Endothelial cell of umbilical vein (primary cell): ENCODE results near the gene PCTP. TPM values are rescaled to one million over a fixed set of nuclear protein-coding genes. Genes with fewer than 3 reads are reported as not detected.

Source experiments
- BruUV-seq: library from RNA; stranded (reverse); fragments of 400-500 nt; replicated peaks from 2 replicates; lab custom pipeline; 2021; lab: Mats Ljungman, UMichigan
- CTCF ChIA-PET: fragments of 300-600, 350-600 bp; sonication (Branson Sonifier 250); formaldehyde crosslinking; loops from one replicate; lab custom pipeline; 2021; ENCODE audit warnings: antibody characterized with exemption, inconsistent platforms; lab: Charles Lee
- POLR2A ChIA-PET: fragments of 300-600, 350-600 bp; sonication (Branson Sonifier 250); formaldehyde crosslinking; loops from one replicate; lab custom pipeline; 2021; ENCODE audit warnings: antibody characterized with exemption, inconsistent platforms; lab: Charles Lee
- DNase-seq: peaks from one replicate; pipeline ENCODE4 v3.0.0-alpha.2; 2011; ENCODE audit warnings: low read depth, low spot score
- FAIRE-seq: peaks from 2 replicates; lab custom pipeline; 2011; peaks lifted over from hg19 to GRCh38; lab: Jason Lieb, UNC
- H2AFZ ChIP-seq: 2 replicates; pipeline ENCODE4 v1.6.0; 2012; ENCODE audit warnings: low read depth, low read length, control low read depth, inconsistent platforms
- H3K27ac ChIP-seq: 2 replicates; pipeline ENCODE4 v1.5.1; 2011; ENCODE audit warnings: low read depth, mild to moderate bottlenecking, control low read depth, low read length, moderate library complexity; ENCODE audit not compliant: insufficient read depth
- H3K27me3 ChIP-seq, 2 experiments: 2 replicates each; pipeline versions ENCODE4 v1.6.0 to v1.6.1; 2011; ENCODE audit warnings: low read length in 2 of 2, mixed read lengths in 1 of 2; ENCODE audit not compliant: control insufficient read depth in 2 of 2, insufficient read depth in 2 of 2
- H3K36me3 ChIP-seq, 2 experiments: 2 replicates in 1 of 2; 3 replicates in 1 of 2; pipeline ENCODE4 v1.5.1; 2011; ENCODE audit warnings: low read length in 2 of 2, mild to moderate bottlenecking in 1 of 2, moderate library complexity in 1 of 2; ENCODE audit not compliant: control insufficient read depth in 2 of 2, insufficient read depth in 2 of 2; ENCODE audit errors: extremely low read depth in 1 of 2
- H3K4me1 ChIP-seq: 3 replicates; pipeline ENCODE4 v1.5.1; 2011; ENCODE audit warnings: mild to moderate bottlenecking, low read length; ENCODE audit not compliant: control insufficient read depth, insufficient read depth; ENCODE audit errors: extremely low read depth
- H3K4me2 ChIP-seq: 2 replicates; pipeline ENCODE4 v1.6.1; 2011; ENCODE audit warnings: low read length, control low read depth, mixed read lengths; ENCODE audit not compliant: insufficient read depth
- H3K4me3 ChIP-seq, 3 experiments: fragments of 200-600 bp in 1 of 3; sonication (generic), shearing (Covaris generic) in 1 of 3; replicated peaks in 1 of 3; 2 replicates each; pipeline ENCODE4 v1.5.1; 2011 to 2016; ENCODE audit warnings: control low read depth in 3 of 3, low read length in 3 of 3, mild to moderate bottlenecking in 2 of 3, inconsistent platforms in 1 of 3, low read depth in 1 of 3, moderate library complexity in 1 of 3; ENCODE audit not compliant: insufficient read depth in 1 of 3
- H3K79me2 ChIP-seq: 2 replicates; pipeline ENCODE4 v1.6.0; 2012; ENCODE audit warnings: low read length, inconsistent platforms; ENCODE audit not compliant: control insufficient read depth, insufficient read depth
- H3K9ac ChIP-seq: replicated peaks from 2 replicates; pipeline ENCODE3; 2011; ENCODE audit warnings: low read length, control low read depth; ENCODE audit not compliant: insufficient read depth; ENCODE audit errors: extremely low read depth
- H3K9me1 ChIP-seq: replicated peaks from 3 replicates; pipeline ENCODE4 v1.6.0; 2011; ENCODE audit warnings: mild to moderate bottlenecking, low read length; ENCODE audit not compliant: control insufficient read depth, insufficient read depth; ENCODE audit errors: extremely low read depth
- H3K9me3 ChIP-seq: replicated peaks from 2 replicates; pipeline ENCODE4 v1.5.1; 2012; ENCODE audit warnings: low read length, inconsistent platforms; ENCODE audit not compliant: control insufficient read depth, insufficient read depth
- H4K20me1 ChIP-seq: replicated peaks from 2 replicates; pipeline ENCODE3; 2011; ENCODE audit warnings: mild to moderate bottlenecking, low read length; ENCODE audit not compliant: control insufficient read depth, insufficient read depth; ENCODE audit errors: extremely low read depth
- CTCF ChIP-seq, 2 donors: IDR thresholded peaks; 1 replicate in 1 of 2; 2 replicates in 1 of 2; pipeline ENCODE4 v1.5.1; 2011; ENCODE audit warnings: low read length in 2 of 2, mild to moderate bottlenecking in 2 of 2, moderate library complexity in 2 of 2, control low read depth in 1 of 2, inconsistent platforms in 1 of 2, low read depth in 1 of 2; ENCODE audit not compliant: insufficient read depth in 1 of 2; ENCODE audit errors: extremely low read depth in 1 of 2
- EZH2 ChIP-seq: IDR thresholded peaks from 2 replicates; pipeline ENCODE4 v1.6.1; 2012; ENCODE audit warnings: borderline replicate concordance, low read depth, mild to moderate bottlenecking, moderate library complexity, low read length, inconsistent platforms; ENCODE audit not compliant: severe bottlenecking
- FOS ChIP-seq: IDR thresholded peaks from 2 replicates; pipeline ENCODE4 v1.6.1; 2011; ENCODE audit warnings: mild to moderate bottlenecking, low read length, moderate library complexity, borderline replicate concordance; ENCODE audit not compliant: insufficient read depth
- GATA2 ChIP-seq: IDR thresholded peaks from 2 replicates; pipeline ENCODE4 v1.7.0; 2011; ENCODE audit warnings: low read depth, mild to moderate bottlenecking, moderate library complexity, mixed read lengths, low read length; ENCODE audit not compliant: insufficient read length, insufficient read depth
- JUN ChIP-seq: IDR thresholded peaks from 2 replicates; pipeline ENCODE4 v1.6.1; 2011; ENCODE audit warnings: borderline replicate concordance, low read depth; ENCODE audit not compliant: insufficient read length, insufficient read depth
- MAX ChIP-seq: IDR thresholded peaks from 2 replicates; pipeline ENCODE4 v1.6.1; 2011; ENCODE audit not compliant: insufficient read depth, insufficient read length
- MYC ChIP-seq: IDR thresholded peaks from one replicate; pipeline ENCODE4 v1.6.1; 2011; ENCODE audit warnings: mild to moderate bottlenecking, low read depth, low read length
- POLR2A ChIP-seq: IDR thresholded peaks from 2 replicates; pipeline ENCODE4 v1.6.1; 2012; ENCODE audit warnings: low read depth, mild to moderate bottlenecking, control low read depth, low read length
- POLR2AphosphoS5 ChIP-seq: IDR thresholded peaks from 2 replicates; pipeline ENCODE4 v1.6.1; 2012; ENCODE audit warnings: low read depth, mild to moderate bottlenecking, control low read depth, low read length, moderate library complexity; ENCODE audit not compliant: insufficient read depth
- dilution Hi-C: fragments of 300-500 bp; cut with MboI; formaldehyde crosslinking; loops from one replicate; pipeline ENCODE4 v1.15.0; 2019; ENCODE audit warnings: low sequenced_read_pairs; ENCODE audit not compliant: extremely low pct_ligation_motif_present
- intact Hi-C: fragments of 100-400 bp; cut with micrococcal nuclease; formaldehyde crosslinking; loops from one replicate; pipeline ENCODE4 v1.10.0; 2022
- polyA plus RNA-seq, 4 experiments: library from polyadenylated mRNA; depleted of rRNA in 3 of 4; stranded (reverse) in 3 of 4; unstranded in 1 of 4; fragments of >200 nt; gene quantifications; 2 replicates each; pipeline versions ENCODE4 v1.2.1 to v1.2.3, GENCODE V29; 2011 to 2012; ENCODE audit warnings: missing spikeins in 1 of 4
- total RNA-seq: library from RNA; stranded (reverse); gene quantifications from 2 replicates; pipeline ENCODE4 v1.2.3, GENCODE V29; 2021

PCTP gene
- total and polyA plus RNA-seq, 2 donors (not counting 3 experiments of a cell fraction or from before 2014, with no cell fraction given), result 13.5 to 18.3 TPM

GRCh38 chr17:55758171-55758570 lies 7.3 kb downstream of the PCTP start:
- peaks cover 9% of the 10 kb centered on the region for H3K79me2 ChIP-seq
- peaks cover 2% of the 10 kb centered on the region for H4K20me1 ChIP-seq
- no peaks in the 10 kb centered on the region for H3K9me1 ChIP-seq
- BruUV-seq, result no TSS peak
- FAIRE-seq (no peak), DNase-seq (no peak)
- no peaks in the 10 kb centered on the region for H3K36me3 ChIP-seq
- no peaks in the 10 kb centered on the region for H3K9me3 ChIP-seq
- no peak overlapping the region for H3K4me3 ChIP-seq
- TF ChIP-seq MAX (no peak), CTCF (IDR thresholded peaks at IDR 0.05; ENCODE audit: extremely low read depth in 1 of 2, insufficient read depth in 1 of 2, low read depth in 1 of 2, low read length in 2 of 2) (no peak), POLR2A (no peak), JUN (no peak), POLR2AphosphoS5 (no peak), MYC (no peak), GATA2 (no peak), EZH2 (no peak), FOS (no peak)
- H3K4me2 ChIP-seq, result no peak overlapping the region
- no peak overlapping the region for H3K9ac ChIP-seq
- ChIA-PET POLR2A (no interaction called here), CTCF (interaction anchor here (1.7 kb wide), 1 partner anchor 40 kb away, joined by 5 read pairs; no protein-coding TSS in a partner anchor)
- dilution Hi-C loops, result no loop called here
- peaks cover 12% of the 10 kb centered on the region for H3K4me1 ChIP-seq
- intact Hi-C loops, result no loop called here
- H3K27me3 ChIP-seq, result no peaks in the 10 kb centered on the region
- H3K27ac ChIP-seq, result no peak overlapping the region
- no peak overlapping the region for H2AFZ ChIP-seq
